KMS-11 (cell line): ENCODE measurements around the gene TCF7L2.

ENCODE experiments used
- H2AFZ ChIP-seq: fragments of 200-600 bp; sonication (generic); 2 replicates; pipeline ENCODE4 v1.6.1; 2016; ENCODE audit warnings: antibody characterized with exemption, mixed run types, low read depth
- H3K27ac ChIP-seq: fragments of 200-600 bp; sonication (generic); 2 replicates; pipeline ENCODE4 v1.6.1; 2016; ENCODE audit warnings: mild to moderate bottlenecking, mixed run types
- H3K27me3 ChIP-seq: fragments of 200-600 bp; sonication (generic); 2 replicates; pipeline ENCODE4 v1.6.1; 2017; ENCODE audit warnings: mild to moderate bottlenecking, low read depth, mixed run types, moderate library complexity; ENCODE audit not compliant: insufficient read depth
- H3K36me3 ChIP-seq: fragments of 200-600 bp; sonication (generic); 2 replicates; pipeline ENCODE4 v1.6.1; 2017; ENCODE audit warnings: mild to moderate bottlenecking, mixed run types; ENCODE audit not compliant: insufficient read depth
- H3K4me1 ChIP-seq: fragments of 200-600 bp; sonication (generic); 2 replicates; pipeline ENCODE4 v1.6.1; 2016; ENCODE audit warnings: mild to moderate bottlenecking, low read depth, mixed run types; ENCODE audit not compliant: poor library complexity, severe bottlenecking
- H3K4me2 ChIP-seq: fragments of 200-600 bp; sonication (generic); 2 replicates; pipeline ENCODE4 v1.7.0; 2016; ENCODE audit warnings: mild to moderate bottlenecking, mixed run types
- H3K4me3 ChIP-seq: fragments of 200-600 bp; sonication (generic); IDR thresholded peaks from 2 replicates; pipeline ENCODE4 v1.6.1; 2017; ENCODE audit warnings: low read depth, low read length, mixed read lengths; ENCODE audit not compliant: insufficient read depth
- H3K79me2 ChIP-seq: fragments of 200-600 bp; sonication (generic); 2 replicates; pipeline ENCODE4 v1.6.1; 2016; ENCODE audit warnings: low read depth, mixed run types; ENCODE audit not compliant: insufficient read depth
- H3K9ac ChIP-seq: fragments of 200-600 bp; sonication (generic); 2 replicates; pipeline ENCODE4 v1.6.1; 2016; ENCODE audit warnings: mild to moderate bottlenecking, mixed run types
- H4K20me1 ChIP-seq: fragments of 200-600 bp; sonication (generic); 2 replicates; pipeline ENCODE4 v1.6.1; 2016; ENCODE audit warnings: mild to moderate bottlenecking, mixed run types; ENCODE audit not compliant: insufficient read depth
- CTCF ChIP-seq: fragments of 200-600 bp; sonication (generic); conservative IDR thresholded peaks from 2 replicates; pipeline ENCODE4 v1.6.1; 2017; ENCODE audit warnings: low read depth, mild to moderate bottlenecking, antibody characterized with exemption, low read length, moderate library complexity, mixed read lengths

Gene TCF7L2

GRCh38 chr10:113073549-113074189, 123.6 kb downstream of the TCF7L2 start:
- Histone ChIP-seq H3K4me1 (no peaks in the 10 kb centered on the region), H3K4me2 (no peak overlapping the region), H3K27ac (no peak overlapping the region), H4K20me1 (no peaks in the 10 kb centered on the region), H3K4me3 (no peak overlapping the region), H3K79me2 (no peaks in the 10 kb centered on the region), H3K36me3 (no peaks in the 10 kb centered on the region), H3K27me3 (no peaks in the 10 kb centered on the region), H2AFZ (no peak overlapping the region), H3K9ac (no peak overlapping the region)
- no peak for TF ChIP-seq CTCF

- Histone ChIP-seq H3K4me2 (no peak overlapping the region), H3K27me3 (no peaks in the 10 kb centered on the region), H3K9ac (no peak overlapping the region), H3K27ac (no peak overlapping the region), H3K79me2 (no peaks in the 10 kb centered on the region), H4K20me1 (no peaks in the 10 kb centered on the region), H3K4me3 (no peak overlapping the region), H3K4me1 (no peaks in the 10 kb centered on the region), H2AFZ (no peak overlapping the region), H3K36me3 (no peaks in the 10 kb centered on the region)
- TF ChIP-seq CTCF = no peak
Measured at GRCh38 chr10:113076949-113077348, 126.9 kb downstream of the TCF7L2 start.

GRCh38 chr10:113078282-113078907, 128.3 kb downstream of the TCF7L2 start:
- H3K4me1 ChIP-seq = no peaks in the 10 kb centered on the region
- no peaks in the 10 kb centered on the region for H3K36me3 ChIP-seq
- no peak overlapping the region for H3K9ac ChIP-seq
- no peaks in the 10 kb centered on the region for H3K79me2 ChIP-seq
- H2AFZ ChIP-seq = no peak overlapping the region
- H3K27ac ChIP-seq = no peak overlapping the region
- H3K27me3 ChIP-seq = no peaks in the 10 kb centered on the region
- TF ChIP-seq CTCF = no peak
- H3K4me2 ChIP-seq = no peak overlapping the region
- H4K20me1 ChIP-seq = no peaks in the 10 kb centered on the region
- H3K4me3 ChIP-seq = no peak overlapping the region

- Histone ChIP-seq H2AFZ (no peak overlapping the region), H3K4me1 (no peaks in the 10 kb centered on the region), H4K20me1 (no peaks in the 10 kb centered on the region), H3K27ac (no peak overlapping the region), H3K79me2 (no peaks in the 10 kb centered on the region), H3K9ac (no peak overlapping the region), H3K36me3 (no peaks in the 10 kb centered on the region), H3K4me2 (no peak overlapping the region), H3K27me3 (no peaks in the 10 kb centered on the region), H3K4me3 (no peak overlapping the region)
- no peak for TF ChIP-seq CTCF
Measured at GRCh38 chr10:113080061-113080924, 130.2 kb downstream of the TCF7L2 start.
